HPDE6-E6E7 (cell line): ENCODE data around the gene YTHDC2.
"Not testable (repeated sequence)": the region's sequence is repeated elsewhere in the genome, so short reads cannot be mapped to it uniquely, and the experiment has no call there.

Source experiments
- DNase-seq: peaks from one replicate; pipeline ENCODE4 v3.0.0; 2011; ENCODE audit warnings: missing footprints; ENCODE audit errors: extremely low spot score

Gene YTHDC2

GRCh38 chr5:113603246-113603645 is 89.8 kb downstream of the YTHDC2 start:
- DNase-seq: not testable (repeated sequence)

- DNase-seq: peak; percentile 45
Measured at GRCh38 chr5:113606298-113607134, 93.0 kb downstream of the YTHDC2 start.

- DNase-seq: no peak
Measured at GRCh38 chr5:113607361-113607760, 93.9 kb downstream of the YTHDC2 start.

- no peak for DNase-seq
Measured at GRCh38 chr5:113608113-113608596, 94.7 kb downstream of the YTHDC2 start.

- DNase-seq: peak; percentile 32
Measured at GRCh38 chr5:113612060-113612496, 98.6 kb downstream of the YTHDC2 start.

- no peak for DNase-seq
Measured at GRCh38 chr5:113614191-113614590, 100.7 kb downstream of the YTHDC2 start.

GRCh38 chr5:113615708-113616107 is 102.2 kb downstream of the YTHDC2 start:
- DNase-seq: no peak

GRCh38 chr5:113617191-113617796 is 103.8 kb downstream of the YTHDC2 start:
- no peak for DNase-seq

- DNase-seq: no peak
Measured at GRCh38 chr5:113632996-113633395, 119.5 kb downstream of the YTHDC2 start.

GRCh38 chr5:113634957-113635356 is 121.5 kb downstream of the YTHDC2 start:
- no peak for DNase-seq

- no peak for DNase-seq
Measured at GRCh38 chr5:113641715-113642114, 128.2 kb downstream of the YTHDC2 start.
